MM.1S (cell line): ENCODE data around the gene RNF38.

Experiments
- DNase-seq: peaks from one replicate; pipeline ENCODE4 v3.0.0-alpha.2; 2015
- H2AFZ ChIP-seq: fragments of 300-600 bp; sonication (generic); 2 replicates; pipeline ENCODE4 v1.6.0; 2016; ENCODE audit warnings: antibody characterized with exemption, low read length
- H3F3A ChIP-seq: fragments of 300-600 bp; sonication (generic); 2 replicates; pipeline ENCODE4 v1.6.1; 2016; ENCODE audit warnings: mild to moderate bottlenecking, antibody characterized with exemption, low read length, moderate library complexity, mixed read lengths; ENCODE audit not compliant: insufficient read depth
- H3K27ac ChIP-seq: fragments of 300-600 bp; sonication (generic); 2 replicates; pipeline ENCODE4 v1.5.1; 2016; ENCODE audit warnings: mild to moderate bottlenecking, low read length
- H3K27me3 ChIP-seq: fragments of 300-600 bp; sonication (generic); replicated peaks from 2 replicates; pipeline ENCODE4 v1.6.0; 2016; ENCODE audit warnings: low read length; ENCODE audit not compliant: insufficient read depth
- H3K36me3 ChIP-seq: fragments of 300-600 bp; sonication (generic); replicated peaks from 2 replicates; pipeline ENCODE4 v1.6.1; 2016; ENCODE audit warnings: mild to moderate bottlenecking, low read length, mixed read lengths; ENCODE audit not compliant: insufficient read depth
- H3K4me1 ChIP-seq: fragments of 300-600 bp; sonication (generic); 2 replicates; pipeline ENCODE4 v1.6.1; 2016; ENCODE audit warnings: low read length, mixed read lengths
- H3K4me2 ChIP-seq: fragments of 300-600 bp; sonication (generic); 2 replicates; pipeline ENCODE4 v1.6.0; 2016; ENCODE audit warnings: low read depth, low read length
- H3K4me3 ChIP-seq: fragments of 300-600 bp; sonication (generic); 2 replicates; pipeline ENCODE4 v1.5.1; 2016; ENCODE audit warnings: low read length, mixed read lengths
- H3K79me2 ChIP-seq: fragments of 300-600 bp; sonication (generic); 2 replicates; pipeline ENCODE4 v1.6.1; 2016; ENCODE audit warnings: mixed run types, low read length, mixed read lengths
- H3K9ac ChIP-seq: fragments of 300-600 bp; sonication (generic); 2 replicates; pipeline ENCODE4 v1.6.1; 2016; ENCODE audit warnings: low read length, mixed read lengths
- H3K9me2 ChIP-seq: fragments of 300-600 bp; sonication (generic); replicated peaks from 2 replicates; pipeline ENCODE4 v1.6.1; 2016; ENCODE audit warnings: mild to moderate bottlenecking, low read length, mixed read lengths; ENCODE audit not compliant: insufficient read depth
- H3K9me3 ChIP-seq: fragments of 300-600 bp; sonication (generic); replicated peaks from 2 replicates; pipeline ENCODE4 v1.6.1; 2016; ENCODE audit warnings: mild to moderate bottlenecking, low read length, mixed read lengths; ENCODE audit not compliant: insufficient read depth
- H4K20me1 ChIP-seq: fragments of 300-600 bp; sonication (generic); 2 replicates; pipeline ENCODE4 v1.6.1; 2016; ENCODE audit warnings: mild to moderate bottlenecking, low read length, moderate library complexity, mixed read lengths; ENCODE audit not compliant: insufficient read depth
- EZH2 ChIP-seq: fragments of 300-600 bp; sonication (generic); optimal IDR thresholded peaks from 2 replicates; pipeline ENCODE3; 2017; ENCODE audit warnings: low read depth, mild to moderate bottlenecking, antibody characterized with exemption, low read length, mixed read lengths
- EZH2phosphoT487 ChIP-seq: fragments of 300-600 bp; sonication (generic); IDR thresholded peaks from 2 replicates; pipeline ENCODE4 v1.6.1; 2018; ENCODE audit warnings: antibody characterized with exemption, low read length
- TF ChIP-seq, protein P1 (sequence below): fragments of 300-600 bp; sonication (generic); IDR thresholded peaks from 2 replicates; pipeline ENCODE4 v1.5.1; 2016; ENCODE audit warnings: antibody characterized with exemption, low read length, mixed read lengths

RNF38 gene

DNA sequence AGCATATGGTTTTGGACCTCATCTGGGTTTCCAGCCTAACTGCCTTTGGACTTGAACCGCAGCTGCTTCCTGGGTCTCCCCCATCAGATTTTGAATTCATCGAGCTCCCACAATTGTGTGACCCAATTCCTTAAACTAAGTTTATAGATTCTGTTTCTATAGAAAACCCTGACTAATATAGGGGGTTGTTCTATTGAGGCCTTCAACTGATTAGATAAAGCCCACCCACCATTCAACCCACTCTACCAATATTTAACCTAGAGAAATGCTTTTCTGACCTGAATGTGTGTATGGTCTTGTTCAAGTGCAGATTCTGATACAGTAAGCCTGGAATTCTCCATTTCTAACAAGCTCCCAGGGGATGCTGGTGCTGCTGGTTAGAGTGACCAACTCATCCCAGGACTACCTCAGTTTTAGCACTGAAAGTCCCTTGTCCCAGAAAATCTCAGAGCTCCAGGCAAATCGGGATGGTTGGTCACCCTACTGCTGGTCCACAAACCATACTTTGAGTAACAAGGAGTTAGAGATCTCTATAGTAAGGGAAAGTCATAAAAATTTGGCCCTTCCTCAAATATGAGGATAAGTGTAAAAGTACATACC lies 110.1 kb downstream of the RNF38 start:
- TF ChIP-seq, protein P1, sequence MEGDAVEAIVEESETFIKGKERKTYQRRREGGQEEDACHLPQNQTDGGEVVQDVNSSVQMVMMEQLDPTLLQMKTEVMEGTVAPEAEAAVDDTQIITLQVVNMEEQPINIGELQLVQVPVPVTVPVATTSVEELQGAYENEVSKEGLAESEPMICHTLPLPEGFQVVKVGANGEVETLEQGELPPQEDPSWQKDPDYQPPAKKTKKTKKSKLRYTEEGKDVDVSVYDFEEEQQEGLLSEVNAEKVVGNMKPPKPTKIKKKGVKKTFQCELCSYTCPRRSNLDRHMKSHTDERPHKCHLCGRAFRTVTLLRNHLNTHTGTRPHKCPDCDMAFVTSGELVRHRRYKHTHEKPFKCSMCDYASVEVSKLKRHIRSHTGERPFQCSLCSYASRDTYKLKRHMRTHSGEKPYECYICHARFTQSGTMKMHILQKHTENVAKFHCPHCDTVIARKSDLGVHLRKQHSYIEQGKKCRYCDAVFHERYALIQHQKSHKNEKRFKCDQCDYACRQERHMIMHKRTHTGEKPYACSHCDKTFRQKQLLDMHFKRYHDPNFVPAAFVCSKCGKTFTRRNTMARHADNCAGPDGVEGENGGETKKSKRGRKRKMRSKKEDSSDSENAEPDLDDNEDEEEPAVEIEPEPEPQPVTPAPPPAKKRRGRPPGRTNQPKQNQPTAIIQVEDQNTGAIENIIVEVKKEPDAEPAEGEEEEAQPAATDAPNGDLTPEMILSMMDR = no peak
- TF ChIP-seq EZH2 (no peak), EZH2phosphoT487 (no peak)
- Histone ChIP-seq H3K27me3 (no peaks in the 10 kb centered on the region), H4K20me1 (no peaks in the 10 kb centered on the region), H3K36me3 (no peaks in the 10 kb centered on the region), H3K9ac (no peak overlapping the region), H3K4me2 (no peak overlapping the region), H3K79me2 (no peaks in the 10 kb centered on the region), H3F3A (no peaks in the 10 kb centered on the region), H3K4me1 (no peaks in the 10 kb centered on the region), H3K27ac (no peak overlapping the region), H3K9me2 (no peaks in the 10 kb centered on the region), H3K9me3 (no peaks in the 10 kb centered on the region), H3K4me3 (no peak overlapping the region), H2AFZ (no peak overlapping the region)
- DNase-seq = no peak

DNA sequence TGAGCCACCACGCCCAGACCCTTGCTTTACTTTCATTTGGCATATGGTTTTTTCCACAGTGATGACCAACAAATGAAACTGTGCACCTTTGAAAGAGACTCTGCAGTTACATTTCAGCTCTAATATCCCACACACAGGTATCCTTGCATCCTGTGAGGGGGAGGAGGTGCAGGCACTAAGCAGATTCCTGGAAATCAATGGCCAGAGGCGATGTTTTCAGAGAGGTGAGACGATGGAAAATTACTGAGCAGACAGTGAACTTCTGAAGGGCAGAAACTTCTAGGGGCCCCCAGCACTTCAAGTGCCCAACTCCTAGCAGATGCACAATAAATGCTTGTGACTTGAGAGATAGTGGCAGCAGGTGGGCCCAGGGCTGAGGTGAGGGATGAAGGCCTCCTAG lies 112.0 kb downstream of the RNF38 start:
- no peak overlapping the region for H3K9ac ChIP-seq
- H3K27me3 ChIP-seq = no peaks in the 10 kb centered on the region
- H3K4me1 ChIP-seq = no peaks in the 10 kb centered on the region
- no peak for TF ChIP-seq EZH2phosphoT487
- H3K36me3 ChIP-seq = no peaks in the 10 kb centered on the region
- H3K79me2 ChIP-seq = no peaks in the 10 kb centered on the region
- H3K4me2 ChIP-seq = no peak overlapping the region
- no peaks in the 10 kb centered on the region for H4K20me1 ChIP-seq
- no peak overlapping the region for H3K27ac ChIP-seq
- no peak overlapping the region for H3K4me3 ChIP-seq
- H3K9me3 ChIP-seq = no peaks in the 10 kb centered on the region
- H3F3A ChIP-seq = no peaks in the 10 kb centered on the region
- no peak overlapping the region for H2AFZ ChIP-seq
- no peaks in the 10 kb centered on the region for H3K9me2 ChIP-seq
- no peak for DNase-seq
